ENCODE measurements around the gene GPR4.

DNA sequence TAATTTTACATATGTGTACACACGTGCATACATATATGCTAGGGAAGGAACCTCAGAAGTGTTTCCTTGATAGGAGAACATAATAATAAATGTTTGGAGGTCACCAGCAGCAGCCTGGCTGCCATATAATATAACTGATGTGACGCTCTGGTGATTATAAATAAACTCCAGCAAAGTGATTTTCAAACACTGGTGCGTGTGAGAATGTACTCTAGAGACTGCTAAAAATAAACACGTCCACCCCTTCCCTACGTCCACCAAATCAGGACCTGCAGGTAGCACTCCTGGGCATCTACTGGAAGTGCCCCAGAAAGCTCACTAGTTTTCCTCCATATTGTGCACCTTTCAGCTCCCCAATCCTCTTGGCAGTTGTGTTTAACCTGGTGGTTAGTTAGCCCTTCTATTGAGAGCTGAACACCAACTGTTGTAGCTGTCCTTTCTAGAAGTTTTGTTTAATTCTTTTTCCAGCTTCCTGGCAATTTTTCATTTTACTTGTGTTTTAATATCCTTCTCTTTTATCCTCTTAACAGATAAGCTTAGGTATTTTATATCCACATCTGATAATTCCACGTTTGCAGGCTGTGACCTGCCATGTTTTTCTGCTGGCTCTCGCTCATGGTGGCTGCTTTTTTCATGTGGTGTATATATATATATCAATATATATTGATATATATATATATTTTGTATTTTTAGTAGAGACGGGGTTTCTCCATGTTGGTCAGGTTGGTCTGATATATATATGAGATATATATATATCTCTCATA lies 30.4 kb downstream of the GPR4 start:
- no peak for TF ChIP-seq POLR2A (IDR thresholded peaks at IDR 0.05)
- no peak for TF ChIP-seq EP300 (IDR thresholded peaks at IDR 0.05)
- TF ChIP-seq CTCF (IDR thresholded peaks at IDR 0.05), result no peak
- TF ChIP-seq POLR2AphosphoS5 (IDR thresholded peaks at IDR 0.05), result no peak
